ENCODE data around the gene MAPK8IP3. TPM values are rescaled to one million over a fixed set of nuclear protein-coding genes. Genes with fewer than 3 reads are reported as not detected.

Gene MAPK8IP3
- total RNA-seq, 1 donor from 2014 or later, result 201 TPM

- no peaks in the 10 kb centered on the region for H3K9me3 Mint-ChIP-seq
- H3K4me3 Mint-ChIP-seq, result no peak overlapping the region
- H3K36me3 Mint-ChIP-seq (ENCODE audit: low read depth), result peaks cover 91% of the 10 kb centered on the region
- POLR2A ChIA-PET, result interaction anchor here (0.6 kb wide), 1 partner anchor 1354 kb away, joined by 8 read pairs; no protein-coding TSS in a partner anchor
- no peaks in the 10 kb centered on the region for H3K4me1 Mint-ChIP-seq
- no peaks in the 10 kb centered on the region for H3K27me3 Mint-ChIP-seq
- H3K27ac Mint-ChIP-seq, result no peak overlapping the region
- ATAC-seq (ENCODE audit: low read depth) (no peak), DNase-seq (no peak)
- TF ChIP-seq CTCF (IDR thresholded peaks at IDR 0.05), result no peak
- intact Hi-C loops (cut with micrococcal nuclease), result no loop called here
- CTCF ChIA-PET, result no interaction called here
Observed at GRCh38 chr16:1667271-1667670, 38.7 kb upstream of the MAPK8IP3 start.

GRCh38 chr16:1667916-1668315 is 38.1 kb upstream of the MAPK8IP3 start:
- Mint-ChIP-seq H3K27ac (no peak overlapping the region), H3K36me3 (ENCODE audit: low read depth) (peaks cover 91% of the 10 kb centered on the region), H3K27me3 (no peaks in the 10 kb centered on the region), H3K4me3 (no peak overlapping the region), H3K9me3 (no peaks in the 10 kb centered on the region), H3K4me1 (no peaks in the 10 kb centered on the region)
- TF ChIP-seq CTCF (IDR thresholded peaks at IDR 0.05), result no peak
- DNase-seq, result no peak
- ChIA-PET POLR2A (interaction anchor here (0.5 kb wide), 1 partner anchor 35 kb away, joined by 3 read pairs; no protein-coding TSS in a partner anchor), CTCF (no interaction called here)
- ATAC-seq (ENCODE audit: low read depth), result no peak
- intact Hi-C loops (cut with micrococcal nuclease), result no loop called here

GRCh38 chr16:1668612-1669319 is 37.2 kb upstream of the MAPK8IP3 start:
- Mint-ChIP-seq H3K4me3 (no peak overlapping the region), H3K36me3 (ENCODE audit: low read depth) (peaks cover 91% of the 10 kb centered on the region)

GRCh38 chr16:1669698-1670097 is 36.3 kb upstream of the MAPK8IP3 start:
- intact Hi-C loops (cut with micrococcal nuclease), result no loop called here
- no peaks in the 10 kb centered on the region for H3K4me1 Mint-ChIP-seq
- CTCF ChIA-PET, result no interaction called here

More at GRCh38 chr16:1668612-1669319, 37.2 kb upstream of the MAPK8IP3 start:
- Mint-ChIP-seq H3K9me3 (no peaks in the 10 kb centered on the region), H3K27ac (no peak overlapping the region), H3K4me1 (no peaks in the 10 kb centered on the region), H3K27me3 (no peaks in the 10 kb centered on the region)
- POLR2A ChIA-PET, result interaction anchor here (0.5 kb wide), 1 partner anchor 34 kb away, joined by 3 read pairs; no protein-coding TSS in a partner anchor
- intact Hi-C loops (cut with micrococcal nuclease), result no loop called here
- TF ChIP-seq CTCF (IDR thresholded peaks at IDR 0.05), result no peak
- ATAC-seq (ENCODE audit: low read depth), result no peak
- no peak for DNase-seq
- CTCF ChIA-PET, result no interaction called here

GRCh38 chr16:1670371-1670770 is 35.6 kb upstream of the MAPK8IP3 start:
- Mint-ChIP-seq H3K27ac (no peak overlapping the region), H3K36me3 (ENCODE audit: low read depth) (peaks cover 92% of the 10 kb centered on the region), H3K4me3 (no peak overlapping the region), H3K27me3 (no peaks in the 10 kb centered on the region), H3K9me3 (no peaks in the 10 kb centered on the region), H3K4me1 (no peaks in the 10 kb centered on the region)
- POLR2A ChIA-PET, result no interaction called here
- TF ChIP-seq CTCF (IDR thresholded peaks at IDR 0.05), result no peak
- CTCF ChIA-PET, result no interaction called here
- ATAC-seq (ENCODE audit: low read depth) (no peak), DNase-seq (no peak)
- intact Hi-C loops (cut with micrococcal nuclease), result no loop called here

More at GRCh38 chr16:1669698-1670097, 36.3 kb upstream of the MAPK8IP3 start:
- DNase-seq, result no peak
- Mint-ChIP-seq H3K27me3 (no peaks in the 10 kb centered on the region), H3K36me3 (ENCODE audit: low read depth) (peaks cover 92% of the 10 kb centered on the region), H3K9me3 (no peaks in the 10 kb centered on the region), H3K27ac (no peak overlapping the region), H3K4me3 (no peak overlapping the region)
- POLR2A ChIA-PET, result no interaction called here
- no peak for TF ChIP-seq CTCF (IDR thresholded peaks at IDR 0.05)
- no peak for ATAC-seq (ENCODE audit: low read depth)

Measured in activated B cell treated with CpG ODN at 0.5 μM for 24 hours (primary cell).